Heart left ventricle (tissue), 13 donors: ENCODE measurements around the gene NEMF.

ENCODE experiments used
- POLR2A ChIP-seq, 2 donors: fragments of 450-650 bp; IDR thresholded peaks; one replicate each; pipeline ENCODE4 v1.6.1; 2017; ENCODE audit warnings: antibody characterized with exemption in 2 of 2, mild to moderate bottlenecking in 2 of 2, moderate library complexity in 2 of 2
- TF ChIP-seq, protein P1 (sequence below), 12 donors: fragments of 200-600 bp; sonication (generic) in 4 of 12; IDR thresholded peaks; one replicate each; pipeline versions ENCODE4 v1.5.0 to v1.8.0; 2018 to 2022; ENCODE audit warnings: antibody characterized with exemption in 12 of 12, mild to moderate bottlenecking in 5 of 12
- donor health status: ischemic (EF 13 %, LVEDD 7.1; RV severe dilation, severe dysfunction).
- donor health status: DM: no; HTN: yes; CAD: no.
- donor health status: DM: no; HTN: no; CAD: no.
- donor health status: ischemic (EF 25% LVEDD 6.9; RV normal size, moderate dysfunction).
- donor health status: ischemic (EF 25% LVEDD 5.7; RV mildly dilated, moderate dysfunction).
- donor health status: ischemic (EF 35%, LVEDD 5.7; RV mildly dilated, moderate dysfunction).
- donor health status: nonischemic (EF 11% LVEDD 7.7; RV severe dilation, severe dysfunction).
- donor health status: DM: yes; HTN: yes; CAD: no.
- donor health status: PGD.
- donor health status: ischemic (EF 29% LVEDD 5.4; RV normal size, mild dysfunction).
- donor health status: nonischemic (EF 23%, LVEDD 6.1; RV moderate dilation, normal function).

- TF ChIP-seq, protein P1, sequence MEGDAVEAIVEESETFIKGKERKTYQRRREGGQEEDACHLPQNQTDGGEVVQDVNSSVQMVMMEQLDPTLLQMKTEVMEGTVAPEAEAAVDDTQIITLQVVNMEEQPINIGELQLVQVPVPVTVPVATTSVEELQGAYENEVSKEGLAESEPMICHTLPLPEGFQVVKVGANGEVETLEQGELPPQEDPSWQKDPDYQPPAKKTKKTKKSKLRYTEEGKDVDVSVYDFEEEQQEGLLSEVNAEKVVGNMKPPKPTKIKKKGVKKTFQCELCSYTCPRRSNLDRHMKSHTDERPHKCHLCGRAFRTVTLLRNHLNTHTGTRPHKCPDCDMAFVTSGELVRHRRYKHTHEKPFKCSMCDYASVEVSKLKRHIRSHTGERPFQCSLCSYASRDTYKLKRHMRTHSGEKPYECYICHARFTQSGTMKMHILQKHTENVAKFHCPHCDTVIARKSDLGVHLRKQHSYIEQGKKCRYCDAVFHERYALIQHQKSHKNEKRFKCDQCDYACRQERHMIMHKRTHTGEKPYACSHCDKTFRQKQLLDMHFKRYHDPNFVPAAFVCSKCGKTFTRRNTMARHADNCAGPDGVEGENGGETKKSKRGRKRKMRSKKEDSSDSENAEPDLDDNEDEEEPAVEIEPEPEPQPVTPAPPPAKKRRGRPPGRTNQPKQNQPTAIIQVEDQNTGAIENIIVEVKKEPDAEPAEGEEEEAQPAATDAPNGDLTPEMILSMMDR (IDR thresholded peaks at IDR 0.05) = peak in 8 of 12 donors; percentile 22 to 71 (median 49)
- TF ChIP-seq POLR2A (IDR thresholded peaks at IDR 0.05) = peak; percentile 81 to 97
Measured at GRCh38 chr14:49767571-49768300, 84.9 kb downstream of the NEMF start, which contains the start of gene KLHDC2.
